Neural crest cell (in vitro differentiated cells): ENCODE results near the gene PNMT. TPM values are rescaled to one million over a fixed set of nuclear protein-coding genes. Genes with fewer than 3 reads are reported as not detected.

Source experiments
- DNase-seq: peaks from one replicate; pipeline ENCODE4 v3.0.0; 2021; ENCODE audit warnings: low read depth, mixed read lengths, low spot score
- H3K27ac Mint-ChIP-seq: one replicate; pipeline ENCODE4 v1.8.0; 2021; ENCODE audit warnings: mild to moderate bottlenecking, mixed read lengths; ENCODE audit not compliant: unreplicated experiment
- H3K27me3 Mint-ChIP-seq: 2 replicates; pipeline ENCODE4 v1.8.0; 2021; ENCODE audit warnings: low read depth, mild to moderate bottlenecking, mixed read lengths
- H3K36me3 Mint-ChIP-seq: 2 replicates; pipeline ENCODE4 v1.8.0; 2021; ENCODE audit warnings: low read depth, mild to moderate bottlenecking, mixed read lengths
- H3K4me1 Mint-ChIP-seq: 2 replicates; pipeline ENCODE4 v1.8.0; 2021; ENCODE audit warnings: mixed read lengths
- H3K4me3 Mint-ChIP-seq: one replicate; pipeline ENCODE4 v1.8.0; 2021; ENCODE audit warnings: mild to moderate bottlenecking, mixed read lengths
- H3K9me3 Mint-ChIP-seq: 2 replicates; pipeline ENCODE4 v1.8.0; 2021; ENCODE audit warnings: mixed read lengths
- total RNA-seq: library from RNA; stranded (reverse); gene quantifications from 2 replicates; pipeline ENCODE4 v1.2.1, GENCODE V29; 2021
- TF ChIP-seq, protein P1 (sequence below): fragments of 200-600 bp; sonication (generic); conservative IDR thresholded peaks from 2 replicates; pipeline ENCODE4 v1.5.0; 2021; ENCODE audit warnings: antibody characterized with exemption, mild to moderate bottlenecking

PNMT gene
- total RNA-seq, 1 donor from 2014 or later = 0.84 TPM

DNA sequence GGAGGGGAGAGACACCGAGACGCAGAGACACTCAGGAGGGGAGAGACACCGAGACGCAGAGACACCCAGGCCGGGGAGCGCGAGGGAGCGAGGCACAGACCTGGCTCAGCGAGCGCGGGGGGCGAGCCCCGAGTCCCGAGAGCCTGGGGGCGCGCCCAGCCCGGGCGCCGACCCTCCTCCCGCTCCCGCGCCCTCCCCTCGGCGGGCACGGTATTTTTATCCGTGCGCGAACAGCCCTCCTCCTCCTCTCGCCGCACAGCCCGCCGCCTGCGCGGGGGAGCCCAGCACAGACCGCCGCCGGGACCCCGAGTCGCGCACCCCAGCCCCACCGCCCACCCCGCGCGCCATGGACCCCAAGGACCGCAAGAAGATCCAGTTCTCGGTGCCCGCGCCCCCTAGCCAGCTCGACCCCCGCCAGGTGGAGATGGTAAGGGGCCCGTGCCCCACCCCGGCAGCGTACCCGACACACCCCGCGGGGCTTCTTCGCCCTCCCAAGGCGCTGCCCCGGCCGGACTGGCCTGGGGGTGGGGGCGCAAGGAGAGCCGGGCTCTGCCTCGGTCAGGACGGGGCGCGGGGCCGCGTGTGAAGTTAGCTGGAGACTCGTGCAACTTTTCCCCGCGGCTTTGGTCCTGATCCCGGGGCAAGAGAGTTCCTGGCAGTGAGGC is 41.1 kb upstream of the PNMT start:
- Mint-ChIP-seq H3K4me1 (peaks cover 4% of the 10 kb centered on the region), H3K27me3 (peaks cover 91% of the 10 kb centered on the region), H3K4me3 (no peak overlapping the region), H3K27ac (no peak overlapping the region), H3K9me3 (no peaks in the 10 kb centered on the region), H3K36me3 (no peaks in the 10 kb centered on the region)
- DNase-seq = no peak
- TF ChIP-seq, protein P1, sequence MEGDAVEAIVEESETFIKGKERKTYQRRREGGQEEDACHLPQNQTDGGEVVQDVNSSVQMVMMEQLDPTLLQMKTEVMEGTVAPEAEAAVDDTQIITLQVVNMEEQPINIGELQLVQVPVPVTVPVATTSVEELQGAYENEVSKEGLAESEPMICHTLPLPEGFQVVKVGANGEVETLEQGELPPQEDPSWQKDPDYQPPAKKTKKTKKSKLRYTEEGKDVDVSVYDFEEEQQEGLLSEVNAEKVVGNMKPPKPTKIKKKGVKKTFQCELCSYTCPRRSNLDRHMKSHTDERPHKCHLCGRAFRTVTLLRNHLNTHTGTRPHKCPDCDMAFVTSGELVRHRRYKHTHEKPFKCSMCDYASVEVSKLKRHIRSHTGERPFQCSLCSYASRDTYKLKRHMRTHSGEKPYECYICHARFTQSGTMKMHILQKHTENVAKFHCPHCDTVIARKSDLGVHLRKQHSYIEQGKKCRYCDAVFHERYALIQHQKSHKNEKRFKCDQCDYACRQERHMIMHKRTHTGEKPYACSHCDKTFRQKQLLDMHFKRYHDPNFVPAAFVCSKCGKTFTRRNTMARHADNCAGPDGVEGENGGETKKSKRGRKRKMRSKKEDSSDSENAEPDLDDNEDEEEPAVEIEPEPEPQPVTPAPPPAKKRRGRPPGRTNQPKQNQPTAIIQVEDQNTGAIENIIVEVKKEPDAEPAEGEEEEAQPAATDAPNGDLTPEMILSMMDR = no peak

DNA sequence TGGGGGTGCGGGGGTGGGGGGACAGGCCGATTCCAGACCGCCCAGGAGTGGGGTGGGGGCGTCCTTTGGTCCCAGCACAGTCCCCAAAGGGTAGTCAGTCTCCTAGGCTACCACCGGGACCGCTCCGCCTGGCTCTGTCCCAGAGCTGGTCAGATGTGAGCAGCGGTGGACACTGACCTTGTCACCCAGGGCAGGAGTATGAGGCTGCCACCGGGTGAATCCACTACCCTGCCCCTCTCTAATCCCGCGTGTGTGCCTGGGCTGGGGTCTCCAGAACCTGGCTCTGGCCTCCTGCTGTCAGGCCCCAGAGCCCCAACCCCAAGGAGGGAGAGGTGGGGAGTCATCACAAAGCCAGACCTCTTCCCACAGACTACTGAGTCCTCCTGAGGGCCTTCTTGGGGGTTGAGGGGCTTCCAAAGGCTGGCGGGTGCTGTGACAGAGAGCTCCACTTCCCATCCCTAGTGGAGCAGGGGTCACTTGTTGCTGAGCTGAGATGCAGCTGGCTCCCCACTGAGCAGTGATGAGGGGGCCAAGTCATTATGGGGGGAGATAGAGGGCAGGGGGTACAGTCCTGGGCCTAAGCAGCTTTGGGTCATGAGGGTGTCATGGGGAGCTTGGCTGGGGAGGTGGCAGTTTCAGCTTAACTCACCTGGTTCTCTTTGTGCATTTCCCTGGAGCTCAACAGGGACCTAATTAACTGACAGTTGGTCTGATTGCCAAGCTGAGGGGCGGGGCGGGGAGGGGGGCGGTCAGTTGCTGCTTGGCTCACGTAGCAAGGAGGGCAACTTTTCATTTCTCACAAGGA is 40.3 kb upstream of the PNMT start:
- H3K27me3 Mint-ChIP-seq = peaks cover 94% of the 10 kb centered on the region
- no peak for DNase-seq
- H3K4me3 Mint-ChIP-seq = no peak overlapping the region

DNA sequence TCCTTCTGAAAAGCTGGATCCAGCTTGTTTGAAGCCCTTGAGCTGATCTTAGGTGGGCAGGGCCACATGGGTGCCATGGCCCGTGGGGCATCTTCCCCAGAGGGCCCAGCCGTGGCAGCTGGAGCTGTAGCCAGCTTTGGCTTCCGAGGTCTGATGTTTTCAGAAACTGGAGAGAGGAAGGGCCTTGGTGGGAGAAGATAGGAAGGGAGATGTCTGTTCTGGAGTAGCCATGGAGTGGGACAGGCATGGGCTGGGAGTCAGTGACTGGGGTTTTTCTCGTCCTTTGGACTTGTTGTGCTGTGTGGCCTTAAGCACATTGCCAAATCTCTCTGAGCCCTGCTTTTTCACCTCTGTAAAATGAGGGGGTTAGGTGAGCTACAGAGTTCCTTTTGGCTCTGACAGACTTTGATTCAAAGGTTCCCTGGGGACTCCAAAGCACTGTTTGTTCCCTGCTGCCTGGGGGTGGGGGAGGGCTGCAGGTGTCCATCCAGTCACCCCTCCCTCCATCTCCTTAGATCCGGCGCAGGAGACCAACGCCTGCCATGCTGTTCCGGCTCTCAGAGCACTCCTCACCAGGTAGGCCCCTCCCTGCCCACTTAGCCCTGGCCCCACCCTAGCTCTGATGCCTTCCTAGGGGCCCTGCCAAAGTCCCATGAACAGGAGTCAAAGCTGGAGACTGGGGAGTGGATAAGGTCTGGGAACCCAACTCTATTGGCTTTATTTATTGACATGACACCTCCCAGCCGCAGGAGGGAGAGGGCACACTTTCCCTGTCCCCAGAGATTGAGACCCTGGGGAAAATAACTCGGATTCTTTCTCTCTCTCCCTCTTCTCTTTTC is 39.4 kb upstream of the PNMT start:
- DNase-seq = no peak

More for the DNA sequence above, 40.3 kb upstream of the PNMT start:
- H3K9me3 Mint-ChIP-seq = no peaks in the 10 kb centered on the region
- TF ChIP-seq, protein P1 = no peak
- H3K4me1 Mint-ChIP-seq = peaks cover 4% of the 10 kb centered on the region
- no peaks in the 10 kb centered on the region for H3K36me3 Mint-ChIP-seq
- H3K27ac Mint-ChIP-seq = no peak overlapping the region

DNA sequence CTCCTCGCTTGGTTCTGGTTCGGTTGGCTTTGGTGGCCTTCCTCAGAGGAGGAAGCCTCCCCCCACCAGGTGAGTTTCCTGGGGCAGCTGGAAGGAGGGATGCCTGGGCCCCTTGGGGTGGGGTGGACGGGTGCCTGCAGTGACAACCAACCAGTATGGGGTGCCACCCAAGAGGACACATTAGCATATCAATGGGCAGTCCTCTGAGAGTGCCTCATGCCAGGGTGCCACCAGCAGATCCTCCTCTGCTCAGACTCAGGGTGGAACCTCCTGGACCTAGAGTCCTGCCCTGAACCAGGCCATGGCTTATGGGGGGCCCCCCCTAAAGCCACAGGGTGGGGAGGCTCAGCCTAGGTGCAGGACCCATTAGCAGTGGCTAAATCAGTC is 38.8 kb upstream of the PNMT start:
- Mint-ChIP-seq H3K36me3 (no peaks in the 10 kb centered on the region), H3K27me3 (peaks cover 90% of the 10 kb centered on the region), H3K4me3 (no peak overlapping the region), H3K9me3 (no peaks in the 10 kb centered on the region), H3K27ac (no peak overlapping the region), H3K4me1 (peaks cover 7% of the 10 kb centered on the region)
- no peak for DNase-seq
- TF ChIP-seq, protein P1 = no peak

More for the DNA sequence above, 39.4 kb upstream of the PNMT start:
- no peaks in the 10 kb centered on the region for H3K36me3 Mint-ChIP-seq
- TF ChIP-seq, protein P1 = no peak
- peaks cover 92% of the 10 kb centered on the region for H3K27me3 Mint-ChIP-seq
- no peaks in the 10 kb centered on the region for H3K9me3 Mint-ChIP-seq
- H3K27ac Mint-ChIP-seq = no peak overlapping the region
- no peak overlapping the region for H3K4me3 Mint-ChIP-seq
- peaks cover 4% of the 10 kb centered on the region for H3K4me1 Mint-ChIP-seq

DNA sequence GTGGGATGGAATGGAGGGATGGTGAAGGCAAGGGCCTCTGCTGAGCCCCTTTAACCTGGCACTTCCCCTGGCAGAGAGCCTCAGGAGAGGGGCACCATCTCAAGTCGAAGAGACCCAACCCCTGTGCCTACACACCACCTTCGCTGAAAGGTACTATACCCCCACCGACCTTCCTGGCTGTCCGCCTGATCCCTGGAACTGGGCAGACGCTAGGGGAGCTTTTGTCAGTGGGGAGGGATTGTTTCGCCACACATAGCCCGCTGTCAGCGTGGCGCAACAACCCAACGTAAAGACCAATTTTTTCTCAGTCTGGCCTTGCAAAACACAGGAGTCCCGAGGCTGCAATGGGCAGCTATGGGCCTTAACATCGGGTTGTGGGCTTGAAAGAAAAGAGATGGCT is 38.4 kb upstream of the PNMT start:
- DNase-seq = no peak
- Mint-ChIP-seq H3K27ac (no peak overlapping the region), H3K4me1 (peaks cover 9% of the 10 kb centered on the region), H3K36me3 (no peaks in the 10 kb centered on the region), H3K9me3 (no peaks in the 10 kb centered on the region), H3K4me3 (no peak overlapping the region), H3K27me3 (peaks cover 86% of the 10 kb centered on the region)
- TF ChIP-seq, protein P1 = no peak
